Gastroesophageal sphincter (tissue), 3 donors: ENCODE measurements around the gene C14orf132.

Experiments
- CTCF ChIP-seq, 4 experiments: fragments of 200-600 bp in 2 of 4; fragments of 450-650 bp in 2 of 4; sonication (generic) in 1 of 4; IDR thresholded peaks; one replicate each; pipeline ENCODE4 v1.5.1; 2017 to 2019; ENCODE audit warnings: antibody characterized with exemption in 4 of 4, mild to moderate bottlenecking in 2 of 4, moderate library complexity in 2 of 4
- POLR2AphosphoS5 ChIP-seq: sonication (generic); formaldehyde crosslinking; IDR thresholded peaks from one replicate; pipeline ENCODE4 v1.6.1; 2017; ENCODE audit warnings: antibody characterized with exemption

GRCh38 chr14:96126783-96127271 lies 87.7 kb downstream of the C14orf132 start:
- TF ChIP-seq CTCF (IDR thresholded peaks at IDR 0.05) (no peak), POLR2AphosphoS5 (no peak)
